H9 (cell line): Measurements from ENCODE around the gene RASA4B. TPM values are rescaled to one million over a fixed set of nuclear protein-coding genes. Genes with fewer than 3 reads are reported as not detected.
A peak's percentile ranks its signal among the peaks of the same experiment; 100 is the strongest.
"Not testable (repeated sequence)": the region's sequence is repeated elsewhere in the genome, so short reads cannot be mapped to it uniquely, and the experiment has no call there.

ENCODE experiments used
- DNase-seq: peaks from one replicate; pipeline ENCODE4 v3.0.0-alpha.2; 2017
- H2AFZ ChIP-seq: one replicate; pipeline ENCODE4 v1.6.1; 2013; ENCODE audit warnings: mild to moderate bottlenecking, low read length, control low read depth, moderate library complexity
- H2AK5ac ChIP-seq: 2 replicates; pipeline ENCODE4 v1.6.1; 2013; ENCODE audit warnings: low read length, control low read depth, mixed read lengths; ENCODE audit not compliant: insufficient read length
- H2BK120ac ChIP-seq: one replicate; pipeline ENCODE4 v1.6.1; 2013; ENCODE audit warnings: low read depth, mild to moderate bottlenecking, low read length, control low read depth, inconsistent platforms; ENCODE audit not compliant: poor library complexity, severe bottlenecking
- H2BK12ac ChIP-seq: 2 replicates; pipeline ENCODE4 v1.6.1; 2013; ENCODE audit warnings: low read length, control low read depth, mixed read lengths, low read depth; ENCODE audit not compliant: insufficient read length
- H2BK15ac ChIP-seq: 2 replicates; pipeline ENCODE4 v1.6.1; 2013; ENCODE audit warnings: low read depth, low read length, control low read depth
- H2BK20ac ChIP-seq: one replicate; pipeline ENCODE4 v1.6.1; 2013; ENCODE audit warnings: low read depth, mild to moderate bottlenecking, low read length, control low read depth, inconsistent platforms; ENCODE audit not compliant: poor library complexity, severe bottlenecking
- H2BK5ac ChIP-seq: 2 replicates; pipeline ENCODE4 v1.6.1; 2013; ENCODE audit warnings: low read length, control low read depth, mixed read lengths; ENCODE audit not compliant: insufficient read length
- H3K14ac ChIP-seq: 2 replicates; pipeline ENCODE4 v1.6.1; 2013; ENCODE audit warnings: low read length, control low read depth; ENCODE audit not compliant: insufficient read depth
- H3K18ac ChIP-seq: 2 replicates; pipeline ENCODE4 v1.6.1; 2013; ENCODE audit warnings: low read depth, mild to moderate bottlenecking, mixed read lengths, low read length, control low read depth; ENCODE audit not compliant: insufficient read length
- H3K23ac ChIP-seq: 2 replicates; pipeline ENCODE4 v1.6.1; 2013; ENCODE audit warnings: low read length, control low read depth, mixed read lengths, low read depth; ENCODE audit not compliant: insufficient read length
- H3K23me2 ChIP-seq: 2 replicates; pipeline ENCODE4 v1.6.1; 2013; ENCODE audit warnings: low read depth, mild to moderate bottlenecking, mixed read lengths, low read length, control low read depth; ENCODE audit not compliant: insufficient read length, poor library complexity, severe bottlenecking
- H3K27ac ChIP-seq: 2 replicates; pipeline ENCODE4 v1.5.1; 2013; ENCODE audit warnings: low read length, control low read depth, mixed read lengths, low read depth; ENCODE audit not compliant: insufficient read length
- H3K27me3 ChIP-seq: 2 replicates; pipeline ENCODE4 v1.6.1; 2013; ENCODE audit warnings: low read length, control low read depth, inconsistent platforms; ENCODE audit not compliant: insufficient read depth
- H3K4ac ChIP-seq: 2 replicates; pipeline ENCODE4 v1.6.1; 2013; ENCODE audit warnings: low read depth, mild to moderate bottlenecking, control low read depth, inconsistent platforms, low read length, moderate library complexity
- H3K4me1 ChIP-seq: 2 replicates; pipeline ENCODE4 v1.6.1; 2013; ENCODE audit warnings: low read length, control low read depth, inconsistent platforms; ENCODE audit not compliant: insufficient read depth
- H3K4me2 ChIP-seq: 2 replicates; pipeline ENCODE4 v1.6.1; 2013; ENCODE audit warnings: low read length, control low read depth, mixed read lengths; ENCODE audit not compliant: insufficient read length, insufficient read depth
- H3K56ac ChIP-seq: 2 replicates; pipeline ENCODE4 v1.6.1; 2013; ENCODE audit warnings: low read depth, mild to moderate bottlenecking, mixed read lengths, low read length, control low read depth; ENCODE audit not compliant: insufficient read length
- H3K79me1 ChIP-seq: 2 replicates; pipeline ENCODE4 v1.6.1; 2013; ENCODE audit warnings: low read depth, mild to moderate bottlenecking, moderate library complexity, low read length, control low read depth, inconsistent platforms; ENCODE audit not compliant: insufficient read depth, poor library complexity, severe bottlenecking
- H3K79me2 ChIP-seq: 2 replicates; pipeline ENCODE4 v1.6.1; 2013; ENCODE audit warnings: low read length, control low read depth, inconsistent platforms; ENCODE audit not compliant: insufficient read depth
- H3K9ac ChIP-seq: 2 replicates; pipeline ENCODE4 v1.6.1; 2013; ENCODE audit warnings: low read length, control low read depth, mixed read lengths; ENCODE audit not compliant: insufficient read length; ENCODE audit errors: extremely low read depth
- H3K9me3 ChIP-seq: one replicate; pipeline ENCODE4 v1.6.1; 2013; ENCODE audit warnings: low read depth, low read length, inconsistent platforms; ENCODE audit not compliant: control insufficient read depth
- H3T11ph ChIP-seq: one replicate; pipeline ENCODE4 v1.6.1; 2013; ENCODE audit warnings: mild to moderate bottlenecking, low read length, control low read depth, inconsistent platforms
- H4K20me1 ChIP-seq: one replicate; pipeline ENCODE4 v1.6.1; 2013; ENCODE audit not compliant: control insufficient read depth, insufficient read length, insufficient read depth
- H4K5ac ChIP-seq: 2 replicates; pipeline ENCODE4 v1.6.1; 2013; ENCODE audit warnings: low read depth, mild to moderate bottlenecking, mixed read lengths, low read length, control low read depth; ENCODE audit not compliant: insufficient read length
- H4K8ac ChIP-seq: replicated peaks from 2 replicates; pipeline ENCODE4 v1.6.1; 2013; ENCODE audit warnings: low read length, control low read depth, mixed read lengths, low read depth; ENCODE audit not compliant: insufficient read length
- H4K91ac ChIP-seq: 2 replicates; pipeline ENCODE4 v1.6.1; 2013; ENCODE audit warnings: low read depth, mild to moderate bottlenecking, moderate library complexity, mixed read lengths, low read length, control low read depth; ENCODE audit not compliant: insufficient read length
- H3K27ac Mint-ChIP-seq, 3 experiments: 2 replicates in 2 of 3; 3 replicates in 1 of 3; pipeline ENCODE4 v1.8.0; 2020 to 2021; ENCODE audit warnings: mixed read lengths in 3 of 3, mild to moderate bottlenecking in 1 of 3, moderate library complexity in 1 of 3
- H3K27me3 Mint-ChIP-seq: 2 replicates; pipeline ENCODE4 v1.8.0; 2021; ENCODE audit warnings: low read depth, mild to moderate bottlenecking, moderate library complexity, mixed read lengths
- H3K36me3 Mint-ChIP-seq, 3 experiments: 2 replicates in 2 of 3; 3 replicates in 1 of 3; pipeline ENCODE4 v1.8.0; 2020 to 2021; ENCODE audit warnings: low read depth in 3 of 3, mixed read lengths in 3 of 3; ENCODE audit not compliant: insufficient read depth in 1 of 3
- H3K4me1 Mint-ChIP-seq, 2 experiments: 2 replicates each; pipeline ENCODE4 v1.8.0; 2020; ENCODE audit warnings: mixed read lengths in 2 of 2
- H3K4me3 Mint-ChIP-seq, 2 experiments: 2 replicates in 1 of 2; 3 replicates in 1 of 2; pipeline ENCODE4 v1.8.0; 2020 to 2021; ENCODE audit warnings: mild to moderate bottlenecking in 2 of 2, mixed read lengths in 2 of 2, moderate library complexity in 1 of 2
- H3K9me3 Mint-ChIP-seq, 2 experiments: 2 replicates in 1 of 2; 3 replicates in 1 of 2; pipeline ENCODE4 v1.8.0; 2020; ENCODE audit warnings: mild to moderate bottlenecking in 2 of 2, mixed read lengths in 2 of 2, moderate library complexity in 1 of 2
- WGBS: extraction: QIAGEN DNeasy Blood & Tissue Kit; methylation state at CpG from one replicate; pipeline ENCODE4 v1.1.7; 2013; ENCODE audit warnings: missing lambda C conversion rate, low lambda C conversion rate, mixed read lengths; ENCODE audit not compliant: insufficient read length; ENCODE audit errors: extremely low coverage; 5-methylcytosine and 5-hydroxymethylcytosine counted together
- total RNA-seq: library from RNA; stranded (reverse); gene quantifications from 2 replicates; pipeline ENCODE4 v1.2.1, GENCODE V29; 2021
- TF ChIP-seq, protein P1 (sequence below): fragments of 200-600 bp; sonication (generic); conservative IDR thresholded peaks from 3 replicates; pipeline ENCODE4 v1.8.0; 2021; ENCODE audit warnings: antibody characterized with exemption, mild to moderate bottlenecking

Gene RASA4B
- total RNA-seq, 1 experiment from 2014 or later, result 3.7 TPM

DNA sequence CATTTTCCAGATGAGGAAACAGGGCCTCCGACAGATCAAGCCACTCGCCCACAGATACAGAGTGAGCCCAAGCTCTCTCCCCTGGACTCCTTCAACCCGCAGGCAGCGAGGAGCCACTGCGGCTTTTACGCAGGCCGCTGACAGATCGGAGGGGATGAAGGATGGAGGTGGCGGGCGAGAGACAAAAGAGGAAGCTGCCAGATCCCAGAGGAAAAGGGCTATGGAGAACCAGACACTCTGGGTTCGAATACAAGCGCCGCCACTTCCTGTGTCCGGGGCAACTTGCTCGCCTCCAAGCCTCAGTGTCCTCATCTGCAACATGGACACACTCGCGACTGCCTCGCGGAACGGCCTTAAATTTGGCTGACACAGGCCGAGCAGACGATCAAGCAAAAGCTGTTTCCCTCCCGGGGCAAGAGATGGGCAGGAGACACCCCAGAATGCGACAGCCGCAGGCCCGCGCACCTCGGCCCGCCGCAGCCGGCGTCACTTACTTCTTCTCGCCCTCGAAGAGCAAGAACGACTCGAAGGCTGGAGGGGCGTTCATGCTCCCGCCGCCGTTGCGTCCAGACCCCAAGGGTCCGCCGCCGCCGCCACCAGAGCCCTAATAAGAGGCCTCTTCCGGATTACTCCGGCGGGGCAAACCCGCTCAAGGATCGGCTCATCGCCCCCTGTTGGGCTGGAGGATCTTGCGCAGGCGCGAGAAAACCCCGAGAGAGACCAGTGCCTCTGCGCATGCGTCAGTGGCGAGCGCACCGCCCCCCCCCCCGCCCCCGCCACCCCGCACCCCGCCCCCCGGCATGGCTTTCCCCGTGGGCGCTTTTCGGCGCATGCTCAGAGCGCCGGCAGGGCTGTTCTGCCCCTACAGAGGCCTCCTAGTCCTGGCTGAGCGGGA lies 39.0 kb downstream of the RASA4B start, which contains the start of gene POLR2J:
Gene POLR2J, minus strand, starts transcription at position 609 of the 895 bp plus-strand sequence. Its CDS starts 62 bp downstream, at position 547.
- H3K4me2 ChIP-seq, H3K14ac ChIP-seq, H2AK5ac ChIP-seq, H3K36me3 Mint-ChIP-seq, H2AFZ ChIP-seq, H3K9me3 Mint-ChIP-seq, H4K8ac ChIP-seq, H4K5ac ChIP-seq, H2BK15ac ChIP-seq, H3K9ac ChIP-seq, H3K56ac ChIP-seq, H2BK5ac ChIP-seq, H3K27me3 ChIP-seq, H3T11ph ChIP-seq, H4K20me1 ChIP-seq, H3K23ac ChIP-seq, H3K27ac Mint-ChIP-seq, H3K79me1 ChIP-seq, H3K79me2 ChIP-seq, H3K4me1 Mint-ChIP-seq, H3K27ac ChIP-seq, H2BK120ac ChIP-seq, H2BK12ac ChIP-seq, H3K23me2 ChIP-seq, H3K4me1 ChIP-seq, H2BK20ac ChIP-seq, H3K18ac ChIP-seq, H3K27me3 Mint-ChIP-seq, H4K91ac ChIP-seq, H3K9me3 ChIP-seq, H3K4ac ChIP-seq: not testable (repeated sequence)
- peak; percentile 54 for DNase-seq
- TF ChIP-seq, protein P1, sequence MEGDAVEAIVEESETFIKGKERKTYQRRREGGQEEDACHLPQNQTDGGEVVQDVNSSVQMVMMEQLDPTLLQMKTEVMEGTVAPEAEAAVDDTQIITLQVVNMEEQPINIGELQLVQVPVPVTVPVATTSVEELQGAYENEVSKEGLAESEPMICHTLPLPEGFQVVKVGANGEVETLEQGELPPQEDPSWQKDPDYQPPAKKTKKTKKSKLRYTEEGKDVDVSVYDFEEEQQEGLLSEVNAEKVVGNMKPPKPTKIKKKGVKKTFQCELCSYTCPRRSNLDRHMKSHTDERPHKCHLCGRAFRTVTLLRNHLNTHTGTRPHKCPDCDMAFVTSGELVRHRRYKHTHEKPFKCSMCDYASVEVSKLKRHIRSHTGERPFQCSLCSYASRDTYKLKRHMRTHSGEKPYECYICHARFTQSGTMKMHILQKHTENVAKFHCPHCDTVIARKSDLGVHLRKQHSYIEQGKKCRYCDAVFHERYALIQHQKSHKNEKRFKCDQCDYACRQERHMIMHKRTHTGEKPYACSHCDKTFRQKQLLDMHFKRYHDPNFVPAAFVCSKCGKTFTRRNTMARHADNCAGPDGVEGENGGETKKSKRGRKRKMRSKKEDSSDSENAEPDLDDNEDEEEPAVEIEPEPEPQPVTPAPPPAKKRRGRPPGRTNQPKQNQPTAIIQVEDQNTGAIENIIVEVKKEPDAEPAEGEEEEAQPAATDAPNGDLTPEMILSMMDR, result peak; percentile 33; the same call in 1 of the 3 replicates
- H3K4me3 Mint-ChIP-seq, result peak within 1 kb of the TSS; percentile 83 to 85
- WGBS, result no CpG with 5 or more reads among the region's 72 CpGs

GRCh38 chr7:102474736-102475435 lies 42.7 kb downstream of the RASA4B start:
- not testable (repeated sequence) for H3K56ac ChIP-seq, H4K5ac ChIP-seq, H3K23ac ChIP-seq, H3T11ph ChIP-seq, H2BK5ac ChIP-seq, H2BK20ac ChIP-seq, H4K91ac ChIP-seq, H3K27ac ChIP-seq, H3K18ac ChIP-seq, H4K8ac ChIP-seq, H3K9ac ChIP-seq, H3K4me1 ChIP-seq, H3K4ac ChIP-seq, H3K4me2 ChIP-seq, H3K4me3 Mint-ChIP-seq, H3K14ac ChIP-seq, H3K27me3 ChIP-seq, H3K9me3 ChIP-seq, H2BK15ac ChIP-seq, DNase-seq, H2AK5ac ChIP-seq, H3K9me3 Mint-ChIP-seq, H3K79me2 ChIP-seq, H2AFZ ChIP-seq, H3K23me2 ChIP-seq, H3K79me1 ChIP-seq, H3K27ac Mint-ChIP-seq, H3K27me3 Mint-ChIP-seq, H2BK12ac ChIP-seq, H3K4me1 Mint-ChIP-seq, H2BK120ac ChIP-seq, H4K20me1 ChIP-seq
- H3K36me3 Mint-ChIP-seq, result peaks cover 12 to 20% (median 19%) of the 10 kb centered on the region in 3 experiments; a peak in 6 of 7 replicates
- WGBS, result no CpG with 5 or more reads among the region's 19 CpGs
